ENCODE results near the gene IDH3G.
A peak's percentile ranks its signal among the peaks of the same experiment; 100 is the strongest.

The IDH3G gene

GRCh38 chrX:153771415-153772315 lies 22.5 kb downstream of the IDH3G start:
- no peak for DNase-seq

GRCh38 chrX:153770601-153771414 lies 23.4 kb downstream of the IDH3G start:
- DNase-seq, result no peak

- DNase-seq, result no peak
Measured at GRCh38 chrX:153769865-153770600, 24.1 kb downstream of the IDH3G start.

- no peak for DNase-seq
Measured at GRCh38 chrX:153769158-153769864, 24.9 kb downstream of the IDH3G start.

GRCh38 chrX:153768311-153769157 lies 25.6 kb downstream of the IDH3G start:
- DNase-seq, result no peak

- no peak for DNase-seq
Measured at GRCh38 chrX:153767674-153768055, 26.5 kb downstream of the IDH3G start.

GRCh38 chrX:153766871-153767673 lies 27.1 kb downstream of the IDH3G start:
- DNase-seq, result no peak

GRCh38 chrX:153766098-153766817 lies 27.9 kb downstream of the IDH3G start:
- no peak for DNase-seq

- no peak for DNase-seq
Measured at GRCh38 chrX:153765138-153766079, 28.8 kb downstream of the IDH3G start.

- DNase-seq, result no peak
Measured at GRCh38 chrX:153764786-153765137, 29.4 kb downstream of the IDH3G start.

- peak; percentile 65 for DNase-seq
Measured at GRCh38 chrX:153763989-153764755, 30.0 kb downstream of the IDH3G start, which contains the start of gene PLXNB3. Gene PLXNB3 (plus strand): TSS chrX:153764249. CDS start chrX:153765536, 1,287 bp downstream.

- no peak for DNase-seq
Measured at GRCh38 chrX:153763298-153763932, 30.8 kb downstream of the IDH3G start.

- no peak for DNase-seq
Measured at GRCh38 chrX:153762626-153763173, 31.5 kb downstream of the IDH3G start.

- DNase-seq, result no peak
Measured at GRCh38 chrX:153761863-153762262, 32.3 kb downstream of the IDH3G start.

GRCh38 chrX:153755136-153755535 lies 39.0 kb downstream of the IDH3G start:
- DNase-seq, result no peak

GRCh38 chrX:153750127-153750774 lies 43.9 kb downstream of the IDH3G start:
- DNase-seq, result no peak
